ENCODE results near the gene FOXF1.

FOXF1 gene

GRCh38 chr16:86495756-86496261, 14.5 kb upstream of the FOXF1 start:
- Histone ChIP-seq H4K20me1 (ENCODE audit: control insufficient read depth, insufficient read depth, low read depth, low read length) (no peaks in the 10 kb centered on the region), H3K27me3 (ENCODE audit: control insufficient read depth, low read length) (peaks cover 3% of the 10 kb centered on the region; the same call in 1 of the 2 replicates), H3K9me2 (replicated peaks; ENCODE audit: control insufficient read depth, low read length) (no peaks in the 10 kb centered on the region), H3K4me3 (ENCODE audit: low read length) (no peak overlapping the region), H3K4me1 (ENCODE audit: control insufficient read depth, low read length) (no peaks in the 10 kb centered on the region), H3K27ac (ENCODE audit: low read depth, low read length) (no peak overlapping the region), H3K4me2 (ENCODE audit: low read length) (no peak overlapping the region), H3K36me3 (ENCODE audit: control insufficient read depth, low read length) (no peaks in the 10 kb centered on the region), H3K9me3 (ENCODE audit: control insufficient read depth, insufficient read depth, low read length) (no peaks in the 10 kb centered on the region), H3K79me2 (ENCODE audit: control insufficient read depth, low read length) (no peaks in the 10 kb centered on the region), H3F3A (ENCODE audit: control insufficient read depth, insufficient read depth) (no peaks in the 10 kb centered on the region)
- TF ChIP-seq CTCF (IDR thresholded peaks at IDR 0.05; ENCODE audit: low read depth, low read length, poor library complexity, severe bottlenecking) (no peak), EZH2phosphoT487 (IDR thresholded peaks at IDR 0.05; ENCODE audit: borderline replicate concordance, low read length) (no peak)

- TF ChIP-seq EZH2phosphoT487 (IDR thresholded peaks at IDR 0.05; ENCODE audit: borderline replicate concordance, low read length) (no peak), CTCF (IDR thresholded peaks at IDR 0.05; ENCODE audit: low read depth, low read length, poor library complexity, severe bottlenecking) (no peak)
- H3K36me3 ChIP-seq (ENCODE audit: control insufficient read depth, low read length), result no peaks in the 10 kb centered on the region
- H3K4me1 ChIP-seq (ENCODE audit: control insufficient read depth, low read length), result no peaks in the 10 kb centered on the region
- H3K27me3 ChIP-seq (ENCODE audit: control insufficient read depth, low read length), result peaks cover 7% of the 10 kb centered on the region; the same call in 1 of the 2 replicates
- no peaks in the 10 kb centered on the region for H3K9me3 ChIP-seq (ENCODE audit: control insufficient read depth, insufficient read depth, low read length)
- H3K4me3 ChIP-seq (ENCODE audit: low read length), result no peak overlapping the region
- H3K27ac ChIP-seq (ENCODE audit: low read depth, low read length), result no peak overlapping the region
- H3K9me2 ChIP-seq (replicated peaks; ENCODE audit: control insufficient read depth, low read length), result no peaks in the 10 kb centered on the region
- no peaks in the 10 kb centered on the region for H3K79me2 ChIP-seq (ENCODE audit: control insufficient read depth, low read length)
- no peak overlapping the region for H3K4me2 ChIP-seq (ENCODE audit: low read length)
- no peaks in the 10 kb centered on the region for H3F3A ChIP-seq (ENCODE audit: control insufficient read depth, insufficient read depth)
- H4K20me1 ChIP-seq (ENCODE audit: control insufficient read depth, insufficient read depth, low read depth, low read length), result no peaks in the 10 kb centered on the region
Observed at GRCh38 chr16:86496262-86496928, 13.9 kb upstream of the FOXF1 start.

- H3K36me3 ChIP-seq (ENCODE audit: control insufficient read depth, low read length), result no peaks in the 10 kb centered on the region
- peaks cover 13% of the 10 kb centered on the region; the same call in 1 of the 2 replicates for H3K27me3 ChIP-seq (ENCODE audit: control insufficient read depth, low read length)
- TF ChIP-seq EZH2phosphoT487 (IDR thresholded peaks at IDR 0.05; ENCODE audit: borderline replicate concordance, low read length), result no peak
- TF ChIP-seq CTCF (IDR thresholded peaks at IDR 0.05; ENCODE audit: low read depth, low read length, poor library complexity, severe bottlenecking), result no peak
- H3K4me1 ChIP-seq (ENCODE audit: control insufficient read depth, low read length), result no peaks in the 10 kb centered on the region
- H3K4me2 ChIP-seq (ENCODE audit: low read length), result no peak overlapping the region
- H3K9me2 ChIP-seq (replicated peaks; ENCODE audit: control insufficient read depth, low read length), result no peaks in the 10 kb centered on the region
- no peaks in the 10 kb centered on the region for H3K79me2 ChIP-seq (ENCODE audit: control insufficient read depth, low read length)
- H3K9me3 ChIP-seq (ENCODE audit: control insufficient read depth, insufficient read depth, low read length), result no peaks in the 10 kb centered on the region
- H3K27ac ChIP-seq (ENCODE audit: low read depth, low read length), result no peak overlapping the region
- H4K20me1 ChIP-seq (ENCODE audit: control insufficient read depth, insufficient read depth, low read depth, low read length), result no peaks in the 10 kb centered on the region
- no peaks in the 10 kb centered on the region for H3F3A ChIP-seq (ENCODE audit: control insufficient read depth, insufficient read depth)
- H3K4me3 ChIP-seq (ENCODE audit: low read length), result no peak overlapping the region
Observed at GRCh38 chr16:86496929-86497461, 13.3 kb upstream of the FOXF1 start.
